ENCODE measurements around the gene PER3. TPM values are rescaled to one million over a fixed set of nuclear protein-coding genes. Genes with fewer than 3 reads are reported as not detected.

Gene PER3
- total RNA-seq, 1 experiment from 2014 or later = 9.0 TPM

DNA sequence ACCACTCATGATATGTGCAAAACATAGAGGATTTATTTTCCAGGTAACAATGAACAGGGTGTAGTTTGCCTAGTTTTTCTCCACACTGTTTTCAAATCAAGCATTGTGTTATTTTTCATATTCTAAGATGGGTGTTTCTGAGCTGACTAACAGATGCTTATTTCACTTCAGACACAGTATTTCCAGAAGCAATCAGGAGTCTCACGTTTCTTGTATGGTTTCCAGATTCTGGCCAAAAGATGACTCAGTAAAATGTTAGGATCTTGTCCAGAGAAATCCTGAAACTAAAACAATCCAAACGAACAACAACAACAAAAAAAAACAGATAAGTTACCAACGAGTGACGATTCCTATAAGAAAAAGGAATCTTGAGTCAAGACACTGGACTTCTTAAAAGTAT, 63.5 kb downstream of the PER3 start:
- H3K27me3 ChIP-seq (ENCODE audit: insufficient read depth, low read length) = no peaks in the 10 kb centered on the region
- H3K27me3 Mint-ChIP-seq (ENCODE audit: low read depth) = peaks cover 5% of the 10 kb centered on the region
- H3K4me3 Mint-ChIP-seq = no peak overlapping the region
- H3K14ac ChIP-seq (ENCODE audit: insufficient read depth, low read length) = no peak overlapping the region
- H3K56ac ChIP-seq (ENCODE audit: insufficient read length, low read depth, low read length) = no peak overlapping the region
- no CpG with 5 or more reads among the region's 4 CpGs for WGBS (ENCODE audit: extremely low coverage, insufficient read length, low lambda C conversion rate)
- no peak overlapping the region for H2BK120ac ChIP-seq (ENCODE audit: low read depth, low read length, poor library complexity, severe bottlenecking)
- no peak overlapping the region for H3K9ac ChIP-seq (ENCODE audit: extremely low read depth, insufficient read length, low read length)
- TF ChIP-seq, protein P1, sequence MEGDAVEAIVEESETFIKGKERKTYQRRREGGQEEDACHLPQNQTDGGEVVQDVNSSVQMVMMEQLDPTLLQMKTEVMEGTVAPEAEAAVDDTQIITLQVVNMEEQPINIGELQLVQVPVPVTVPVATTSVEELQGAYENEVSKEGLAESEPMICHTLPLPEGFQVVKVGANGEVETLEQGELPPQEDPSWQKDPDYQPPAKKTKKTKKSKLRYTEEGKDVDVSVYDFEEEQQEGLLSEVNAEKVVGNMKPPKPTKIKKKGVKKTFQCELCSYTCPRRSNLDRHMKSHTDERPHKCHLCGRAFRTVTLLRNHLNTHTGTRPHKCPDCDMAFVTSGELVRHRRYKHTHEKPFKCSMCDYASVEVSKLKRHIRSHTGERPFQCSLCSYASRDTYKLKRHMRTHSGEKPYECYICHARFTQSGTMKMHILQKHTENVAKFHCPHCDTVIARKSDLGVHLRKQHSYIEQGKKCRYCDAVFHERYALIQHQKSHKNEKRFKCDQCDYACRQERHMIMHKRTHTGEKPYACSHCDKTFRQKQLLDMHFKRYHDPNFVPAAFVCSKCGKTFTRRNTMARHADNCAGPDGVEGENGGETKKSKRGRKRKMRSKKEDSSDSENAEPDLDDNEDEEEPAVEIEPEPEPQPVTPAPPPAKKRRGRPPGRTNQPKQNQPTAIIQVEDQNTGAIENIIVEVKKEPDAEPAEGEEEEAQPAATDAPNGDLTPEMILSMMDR (conservative IDR thresholded peaks at IDR 0.05) = no peak
- no peaks in the 10 kb centered on the region for H3K4me1 ChIP-seq (ENCODE audit: insufficient read depth, low read length)
- H3K4me1 Mint-ChIP-seq = peaks cover 2% of the 10 kb centered on the region in 2 experiments
- H2BK5ac ChIP-seq (ENCODE audit: insufficient read length, low read length) = no peak overlapping the region
- no peak overlapping the region for H4K8ac ChIP-seq (replicated peaks; ENCODE audit: insufficient read length, low read depth, low read length)
- no peaks in the 10 kb centered on the region for H3K9me3 Mint-ChIP-seq
- no peak overlapping the region for H2BK20ac ChIP-seq (ENCODE audit: low read depth, low read length, poor library complexity, severe bottlenecking)
- no peaks in the 10 kb centered on the region for H3K23me2 ChIP-seq (ENCODE audit: insufficient read length, low read depth, low read length, poor library complexity, severe bottlenecking)
- no peak overlapping the region for H3K18ac ChIP-seq (ENCODE audit: insufficient read length, low read depth, low read length)
- no peaks in the 10 kb centered on the region for H3K79me2 ChIP-seq (ENCODE audit: insufficient read depth, low read length)
- H3T11ph ChIP-seq (ENCODE audit: low read length) = no peak overlapping the region
- H3K36me3 Mint-ChIP-seq (ENCODE audit: insufficient read depth in 1 of 3, low read depth in 3 of 3) = no peaks in the 10 kb centered on the region
- no peaks in the 10 kb centered on the region for H3K79me1 ChIP-seq (ENCODE audit: insufficient read depth, low read depth, low read length, poor library complexity, severe bottlenecking)
- H2BK12ac ChIP-seq (ENCODE audit: insufficient read length, low read depth, low read length) = no peak overlapping the region
- no peaks in the 10 kb centered on the region for H4K20me1 ChIP-seq (ENCODE audit: control insufficient read depth, insufficient read depth, insufficient read length)
- H3K23ac ChIP-seq (ENCODE audit: insufficient read length, low read depth, low read length) = no peak overlapping the region
- no peak overlapping the region for H3K4me2 ChIP-seq (ENCODE audit: insufficient read depth, insufficient read length, low read length)
- no peak overlapping the region for H3K27ac ChIP-seq (ENCODE audit: insufficient read length, low read depth, low read length)
- no peak overlapping the region for H4K5ac ChIP-seq (ENCODE audit: insufficient read length, low read depth, low read length)
- no peak overlapping the region for H3K4ac ChIP-seq (ENCODE audit: low read depth, low read length)
- DNase-seq = no peak
- H3K27ac Mint-ChIP-seq = no peak overlapping the region
- no peak overlapping the region for H2AK5ac ChIP-seq (ENCODE audit: insufficient read length, low read length)
- no peak overlapping the region for H4K91ac ChIP-seq (ENCODE audit: insufficient read length, low read depth, low read length)
- H3K9me3 ChIP-seq (ENCODE audit: control insufficient read depth, low read depth, low read length) = no peaks in the 10 kb centered on the region
- H2AFZ ChIP-seq (ENCODE audit: low read length) = no peak overlapping the region
- H2BK15ac ChIP-seq (ENCODE audit: low read depth, low read length) = no peak overlapping the region

Data from H9 (cell line).